DOHH2 (cell line): Measurements from ENCODE around the gene STAG2.

ENCODE experiments used
- CTCF ChIP-seq: fragments of 200-600 bp; sonication (generic); IDR thresholded peaks from one replicate; pipeline ENCODE4 v1.5.1; 2014; ENCODE audit warnings: antibody characterized with exemption, mild to moderate bottlenecking, low read depth, low read length; ENCODE audit not compliant: poor library complexity, severe bottlenecking
- EZH2phosphoT487 ChIP-seq: fragments of 200-600 bp; sonication (generic); IDR thresholded peaks from 2 replicates; pipeline ENCODE4 v1.6.1; 2017; ENCODE audit warnings: borderline replicate concordance, mild to moderate bottlenecking, antibody characterized with exemption, low read length, moderate library complexity, mixed read lengths

DNA sequence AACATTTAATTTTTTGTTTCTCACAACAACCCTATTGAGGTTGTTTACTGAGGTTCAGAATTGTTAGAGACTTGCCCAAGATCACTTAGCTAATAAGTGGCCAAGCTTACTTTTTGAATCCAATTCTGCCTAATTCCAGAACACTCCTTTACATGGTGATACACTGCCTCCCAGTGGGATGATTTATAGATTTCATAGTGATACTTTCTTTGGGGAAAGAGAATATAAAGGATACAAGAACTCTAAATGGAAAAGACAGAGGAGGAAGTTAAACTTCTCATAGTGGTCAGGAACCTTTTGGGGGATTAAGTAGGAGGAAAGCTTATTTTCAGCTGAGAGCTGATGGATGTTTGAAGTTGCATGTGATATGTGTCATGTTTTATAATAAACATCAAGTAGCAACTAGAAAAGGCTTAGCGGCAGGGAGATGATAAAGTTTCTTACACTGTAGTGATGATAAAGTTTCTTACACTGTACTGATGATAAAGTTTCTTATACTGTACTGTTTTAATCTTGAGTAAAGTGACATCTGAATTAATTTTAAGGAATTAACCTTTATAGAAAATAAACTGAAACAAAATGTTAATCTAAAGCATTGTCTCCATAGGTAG, 15.3 kb downstream of the STAG2 start:
- TF ChIP-seq CTCF (peak; percentile 18), EZH2phosphoT487 (no peak)
